SK-N-MC (cell line): ENCODE data around the gene ARID3C.

Experiments
- EZH2 ChIP-seq: fragments of 200-600 bp; sonication (generic); IDR thresholded peaks from one replicate; pipeline ENCODE4 v1.6.1; 2017; ENCODE audit warnings: antibody characterized with exemption
- FOXP2 ChIP-seq: optimal IDR thresholded peaks from 2 replicates; pipeline ENCODE3; 2011; ENCODE audit warnings: mild to moderate bottlenecking, moderate library complexity; ENCODE audit not compliant: insufficient read depth; ENCODE audit errors: extremely low read length, control extremely low read depth
- POLR2AphosphoS5 ChIP-seq: IDR thresholded peaks from 2 replicates; pipeline ENCODE4 v1.6.1; 2012; ENCODE audit warnings: mild to moderate bottlenecking, low read depth, low read length, borderline replicate concordance

DNA sequence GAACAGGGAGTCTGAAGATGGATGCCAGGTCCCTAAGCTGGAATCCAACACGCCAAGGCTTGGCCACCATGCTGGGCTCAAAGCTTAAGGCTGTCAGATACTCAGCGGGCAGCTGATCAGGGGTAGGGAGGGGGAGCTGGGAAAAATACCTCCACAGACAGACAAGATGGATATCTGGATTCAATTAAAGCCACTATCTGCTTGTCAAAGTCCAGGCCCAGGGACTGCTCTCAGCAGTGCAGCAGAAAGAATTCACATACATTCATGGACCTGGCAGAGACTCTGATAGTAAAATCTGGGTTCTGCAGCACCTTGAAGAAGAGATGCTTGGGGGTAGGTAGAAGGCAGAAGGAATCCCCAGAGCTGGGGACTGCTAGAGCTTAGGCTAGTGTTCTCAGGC, 13.7 kb downstream of the ARID3C start:
- TF ChIP-seq POLR2AphosphoS5, result no peak
- no peak for TF ChIP-seq FOXP2
- no peak for TF ChIP-seq EZH2
